ENCODE measurements around the gene IGSF22. TPM values are rescaled to one million over a fixed set of nuclear protein-coding genes. Genes with fewer than 3 reads are reported as not detected.

Gene IGSF22
- total RNA-seq, 4 donors from 2014 or later, result 0.13 to 0.24 TPM; not detected in 2

GRCh38 chr11:18733202-18733601 lies 7.2 kb upstream of the IGSF22 start:
- no peak for DNase-seq (ENCODE audit: low spot score)
- no peak for TF ChIP-seq CTCF (IDR thresholded peaks at IDR 0.05)

GRCh38 chr11:18731949-18732821 lies 6.2 kb upstream of the IGSF22 start:
- ATAC-seq (ENCODE audit: low FRiP score) (peak; percentile 60), DNase-seq (ENCODE audit: low spot score) (peak; percentile 86)
- peak in 1 of 3 donors; percentile 80 for TF ChIP-seq CTCF (IDR thresholded peaks at IDR 0.05)

More at GRCh38 chr11:18733202-18733601, 7.2 kb upstream of the IGSF22 start:
- ATAC-seq (ENCODE audit: low FRiP score), result no peak

GRCh38 chr11:18731441-18731840 lies 5.5 kb upstream of the IGSF22 start:
- no peak for ATAC-seq (ENCODE audit: low FRiP score)
- no peak for DNase-seq (ENCODE audit: low spot score)

GRCh38 chr11:18730020-18730419 lies 4.0 kb upstream of the IGSF22 start:
- DNase-seq (ENCODE audit: low spot score) (no peak), ATAC-seq (ENCODE audit: low FRiP score) (no peak)
- TF ChIP-seq CTCF (IDR thresholded peaks at IDR 0.05), result no peak

More at GRCh38 chr11:18731441-18731840, 5.5 kb upstream of the IGSF22 start:
- TF ChIP-seq CTCF (IDR thresholded peaks at IDR 0.05), result no peak

GRCh38 chr11:18729426-18729825 lies 3.4 kb upstream of the IGSF22 start:
- no peak for TF ChIP-seq CTCF (IDR thresholded peaks at IDR 0.05)
- ATAC-seq (ENCODE audit: low FRiP score) (no peak), DNase-seq (ENCODE audit: low spot score) (no peak)

GRCh38 chr11:18728658-18729057 lies 2.7 kb upstream of the IGSF22 start:
- no peak for TF ChIP-seq CTCF (IDR thresholded peaks at IDR 0.05)
- DNase-seq (ENCODE audit: low spot score), result no peak
- ATAC-seq (ENCODE audit: low FRiP score), result no peak
